Endothelial cell of umbilical vein (primary cell): ENCODE data around the gene TNFRSF19. TPM values are rescaled to one million over a fixed set of nuclear protein-coding genes. Genes with fewer than 3 reads are reported as not detected.

Experiments
- BruUV-seq: library from RNA; stranded (reverse); fragments of 400-500 nt; replicated peaks from 2 replicates; lab custom pipeline; 2021; lab: Mats Ljungman, UMichigan
- CTCF ChIA-PET: fragments of 300-600, 350-600 bp; sonication (Branson Sonifier 250); formaldehyde crosslinking; loops from one replicate; lab custom pipeline; 2021; ENCODE audit warnings: antibody characterized with exemption, inconsistent platforms; lab: Charles Lee
- POLR2A ChIA-PET: fragments of 300-600, 350-600 bp; sonication (Branson Sonifier 250); formaldehyde crosslinking; loops from one replicate; lab custom pipeline; 2021; ENCODE audit warnings: antibody characterized with exemption, inconsistent platforms; lab: Charles Lee
- DNase-seq: peaks from one replicate; pipeline ENCODE4 v3.0.0-alpha.2; 2011; ENCODE audit warnings: low read depth, low spot score
- FAIRE-seq: peaks from 2 replicates; lab custom pipeline; 2011; peaks lifted over from hg19 to GRCh38; lab: Jason Lieb, UNC
- H2AFZ ChIP-seq: 2 replicates; pipeline ENCODE4 v1.6.0; 2012; ENCODE audit warnings: low read depth, low read length, control low read depth, inconsistent platforms
- H3K27ac ChIP-seq: 2 replicates; pipeline ENCODE4 v1.5.1; 2011; ENCODE audit warnings: low read depth, mild to moderate bottlenecking, control low read depth, low read length, moderate library complexity; ENCODE audit not compliant: insufficient read depth
- H3K27me3 ChIP-seq, 2 experiments: 2 replicates each; pipeline versions ENCODE4 v1.6.0 to v1.6.1; 2011; ENCODE audit warnings: low read length in 2 of 2, mixed read lengths in 1 of 2; ENCODE audit not compliant: control insufficient read depth in 2 of 2, insufficient read depth in 2 of 2
- H3K36me3 ChIP-seq, 2 experiments: 2 replicates in 1 of 2; 3 replicates in 1 of 2; pipeline ENCODE4 v1.5.1; 2011; ENCODE audit warnings: low read length in 2 of 2, mild to moderate bottlenecking in 1 of 2, moderate library complexity in 1 of 2; ENCODE audit not compliant: control insufficient read depth in 2 of 2, insufficient read depth in 2 of 2; ENCODE audit errors: extremely low read depth in 1 of 2
- H3K4me1 ChIP-seq: 3 replicates; pipeline ENCODE4 v1.5.1; 2011; ENCODE audit warnings: mild to moderate bottlenecking, low read length; ENCODE audit not compliant: control insufficient read depth, insufficient read depth; ENCODE audit errors: extremely low read depth
- H3K4me2 ChIP-seq: 2 replicates; pipeline ENCODE4 v1.6.1; 2011; ENCODE audit warnings: low read length, control low read depth, mixed read lengths; ENCODE audit not compliant: insufficient read depth
- H3K4me3 ChIP-seq, 3 experiments: fragments of 200-600 bp in 1 of 3; sonication (generic), shearing (Covaris generic) in 1 of 3; replicated peaks in 1 of 3; 2 replicates each; pipeline ENCODE4 v1.5.1; 2011 to 2016; ENCODE audit warnings: control low read depth in 3 of 3, low read length in 3 of 3, mild to moderate bottlenecking in 2 of 3, inconsistent platforms in 1 of 3, low read depth in 1 of 3, moderate library complexity in 1 of 3; ENCODE audit not compliant: insufficient read depth in 1 of 3
- H3K79me2 ChIP-seq: 2 replicates; pipeline ENCODE4 v1.6.0; 2012; ENCODE audit warnings: low read length, inconsistent platforms; ENCODE audit not compliant: control insufficient read depth, insufficient read depth
- H3K9ac ChIP-seq: replicated peaks from 2 replicates; pipeline ENCODE3; 2011; ENCODE audit warnings: low read length, control low read depth; ENCODE audit not compliant: insufficient read depth; ENCODE audit errors: extremely low read depth
- H3K9me1 ChIP-seq: replicated peaks from 3 replicates; pipeline ENCODE4 v1.6.0; 2011; ENCODE audit warnings: mild to moderate bottlenecking, low read length; ENCODE audit not compliant: control insufficient read depth, insufficient read depth; ENCODE audit errors: extremely low read depth
- H3K9me3 ChIP-seq: replicated peaks from 2 replicates; pipeline ENCODE4 v1.5.1; 2012; ENCODE audit warnings: low read length, inconsistent platforms; ENCODE audit not compliant: control insufficient read depth, insufficient read depth
- H4K20me1 ChIP-seq: replicated peaks from 2 replicates; pipeline ENCODE3; 2011; ENCODE audit warnings: mild to moderate bottlenecking, low read length; ENCODE audit not compliant: control insufficient read depth, insufficient read depth; ENCODE audit errors: extremely low read depth
- EZH2 ChIP-seq: IDR thresholded peaks from 2 replicates; pipeline ENCODE4 v1.6.1; 2012; ENCODE audit warnings: borderline replicate concordance, low read depth, mild to moderate bottlenecking, moderate library complexity, low read length, inconsistent platforms; ENCODE audit not compliant: severe bottlenecking
- FOS ChIP-seq: IDR thresholded peaks from 2 replicates; pipeline ENCODE4 v1.6.1; 2011; ENCODE audit warnings: mild to moderate bottlenecking, low read length, moderate library complexity, borderline replicate concordance; ENCODE audit not compliant: insufficient read depth
- GATA2 ChIP-seq: IDR thresholded peaks from 2 replicates; pipeline ENCODE4 v1.7.0; 2011; ENCODE audit warnings: low read depth, mild to moderate bottlenecking, moderate library complexity, mixed read lengths, low read length; ENCODE audit not compliant: insufficient read length, insufficient read depth
- JUN ChIP-seq: IDR thresholded peaks from 2 replicates; pipeline ENCODE4 v1.6.1; 2011; ENCODE audit warnings: borderline replicate concordance, low read depth; ENCODE audit not compliant: insufficient read length, insufficient read depth
- MYC ChIP-seq: IDR thresholded peaks from one replicate; pipeline ENCODE4 v1.6.1; 2011; ENCODE audit warnings: mild to moderate bottlenecking, low read depth, low read length
- POLR2A ChIP-seq: IDR thresholded peaks from 2 replicates; pipeline ENCODE4 v1.6.1; 2012; ENCODE audit warnings: low read depth, mild to moderate bottlenecking, control low read depth, low read length
- POLR2AphosphoS5 ChIP-seq: IDR thresholded peaks from 2 replicates; pipeline ENCODE4 v1.6.1; 2012; ENCODE audit warnings: low read depth, mild to moderate bottlenecking, control low read depth, low read length, moderate library complexity; ENCODE audit not compliant: insufficient read depth
- dilution Hi-C: fragments of 300-500 bp; cut with MboI; formaldehyde crosslinking; loops from one replicate; pipeline ENCODE4 v1.15.0; 2019; ENCODE audit warnings: low sequenced_read_pairs; ENCODE audit not compliant: extremely low pct_ligation_motif_present
- intact Hi-C: fragments of 100-400 bp; cut with micrococcal nuclease; formaldehyde crosslinking; loops from one replicate; pipeline ENCODE4 v1.10.0; 2022
- polyA plus RNA-seq, 4 experiments: library from polyadenylated mRNA; depleted of rRNA in 3 of 4; stranded (reverse) in 3 of 4; unstranded in 1 of 4; fragments of >200 nt; gene quantifications; 2 replicates each; pipeline versions ENCODE4 v1.2.1 to v1.2.3, GENCODE V29; 2011 to 2012; ENCODE audit warnings: missing spikeins in 1 of 4
- total RNA-seq: library from RNA; stranded (reverse); gene quantifications from 2 replicates; pipeline ENCODE4 v1.2.3, GENCODE V29; 2021
- TF ChIP-seq, protein P1 (sequence below), 2 donors: IDR thresholded peaks; 1 replicate in 1 of 2; 2 replicates in 1 of 2; pipeline ENCODE4 v1.5.1; 2011; ENCODE audit warnings: low read length in 2 of 2, mild to moderate bottlenecking in 2 of 2, moderate library complexity in 2 of 2, control low read depth in 1 of 2, inconsistent platforms in 1 of 2, low read depth in 1 of 2; ENCODE audit not compliant: insufficient read depth in 1 of 2; ENCODE audit errors: extremely low read depth in 1 of 2
- TF ChIP-seq, protein P2 (sequence below): IDR thresholded peaks from 2 replicates; pipeline ENCODE4 v1.6.1; 2011; ENCODE audit not compliant: insufficient read depth, insufficient read length

TNFRSF19 gene
- total and polyA plus RNA-seq, 2 donors (not counting 3 experiments of a cell fraction or from before 2014, with no cell fraction given) = 0.23 to 0.29 TPM

DNA sequence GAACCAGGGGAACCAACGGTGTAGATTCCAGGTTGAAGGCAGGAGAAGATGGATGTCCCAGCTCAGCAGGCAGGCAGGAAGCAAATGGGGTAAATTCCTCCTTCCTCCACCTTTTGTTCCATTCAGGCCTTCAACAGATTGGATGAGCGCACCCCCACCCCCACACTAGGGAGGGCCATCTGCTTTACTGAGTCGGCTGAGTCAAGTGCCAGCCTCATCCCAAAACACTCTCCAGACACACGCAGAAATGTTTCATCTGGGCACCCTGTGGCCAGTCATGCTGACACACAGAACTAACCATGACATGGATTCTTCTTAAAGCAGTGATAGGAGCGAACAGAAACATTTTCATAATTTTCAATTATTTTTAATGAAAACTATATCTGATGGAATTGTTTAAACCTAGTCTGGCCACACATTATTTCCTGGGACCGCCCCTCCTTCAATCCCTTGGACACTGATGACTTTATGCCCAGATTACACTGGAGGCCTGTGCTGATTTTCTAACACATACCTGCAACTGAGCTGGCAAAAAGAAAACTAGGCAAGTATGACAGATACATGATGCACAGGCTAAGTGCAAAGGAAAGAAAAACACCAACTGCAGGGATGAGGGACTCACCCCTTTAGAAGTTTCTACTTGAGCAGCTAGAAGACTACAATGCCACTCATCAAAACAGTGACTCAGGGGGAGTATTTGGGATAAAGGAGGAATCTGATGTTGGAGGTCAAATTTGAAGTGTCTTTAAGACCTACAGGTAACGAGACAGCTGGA lies 154.2 kb downstream of the TNFRSF19 start:
- H3K4me2 ChIP-seq = no peak overlapping the region
- TF ChIP-seq GATA2 (no peak), FOS (no peak), POLR2A (no peak), EZH2 (no peak), MYC (no peak), JUN (no peak), POLR2AphosphoS5 (no peak)
- TF ChIP-seq, protein P1, sequence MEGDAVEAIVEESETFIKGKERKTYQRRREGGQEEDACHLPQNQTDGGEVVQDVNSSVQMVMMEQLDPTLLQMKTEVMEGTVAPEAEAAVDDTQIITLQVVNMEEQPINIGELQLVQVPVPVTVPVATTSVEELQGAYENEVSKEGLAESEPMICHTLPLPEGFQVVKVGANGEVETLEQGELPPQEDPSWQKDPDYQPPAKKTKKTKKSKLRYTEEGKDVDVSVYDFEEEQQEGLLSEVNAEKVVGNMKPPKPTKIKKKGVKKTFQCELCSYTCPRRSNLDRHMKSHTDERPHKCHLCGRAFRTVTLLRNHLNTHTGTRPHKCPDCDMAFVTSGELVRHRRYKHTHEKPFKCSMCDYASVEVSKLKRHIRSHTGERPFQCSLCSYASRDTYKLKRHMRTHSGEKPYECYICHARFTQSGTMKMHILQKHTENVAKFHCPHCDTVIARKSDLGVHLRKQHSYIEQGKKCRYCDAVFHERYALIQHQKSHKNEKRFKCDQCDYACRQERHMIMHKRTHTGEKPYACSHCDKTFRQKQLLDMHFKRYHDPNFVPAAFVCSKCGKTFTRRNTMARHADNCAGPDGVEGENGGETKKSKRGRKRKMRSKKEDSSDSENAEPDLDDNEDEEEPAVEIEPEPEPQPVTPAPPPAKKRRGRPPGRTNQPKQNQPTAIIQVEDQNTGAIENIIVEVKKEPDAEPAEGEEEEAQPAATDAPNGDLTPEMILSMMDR (IDR thresholded peaks at IDR 0.05; ENCODE audit: extremely low read depth in 1 of 2, insufficient read depth in 1 of 2, low read depth in 1 of 2, low read length in 2 of 2) = no peak
- TF ChIP-seq, protein P2, sequence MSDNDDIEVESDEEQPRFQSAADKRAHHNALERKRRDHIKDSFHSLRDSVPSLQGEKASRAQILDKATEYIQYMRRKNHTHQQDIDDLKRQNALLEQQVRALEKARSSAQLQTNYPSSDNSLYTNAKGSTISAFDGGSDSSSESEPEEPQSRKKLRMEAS = no peak
- ChIA-PET CTCF (interaction anchor here (0.9 kb wide), 1 partner anchor 17 kb away, joined by 4 read pairs; no protein-coding TSS in a partner anchor), POLR2A (no interaction called here)
- no TSS peak for BruUV-seq
- no peaks in the 10 kb centered on the region for H3K79me2 ChIP-seq
- no peaks in the 10 kb centered on the region for H3K27me3 ChIP-seq
- no peaks in the 10 kb centered on the region for H3K4me1 ChIP-seq
- H3K9me1 ChIP-seq = no peaks in the 10 kb centered on the region
- no peaks in the 10 kb centered on the region for H3K36me3 ChIP-seq
- intact Hi-C loops = no loop called here
- H3K4me3 ChIP-seq = no peak overlapping the region
- dilution Hi-C loops = no loop called here
- H4K20me1 ChIP-seq = no peaks in the 10 kb centered on the region
- FAIRE-seq (no peak), DNase-seq (no peak)
- H3K27ac ChIP-seq = no peak overlapping the region
- no peaks in the 10 kb centered on the region for H3K9me3 ChIP-seq
- no peak overlapping the region for H3K9ac ChIP-seq
- H2AFZ ChIP-seq = no peak overlapping the region

Other genes starting within 250 kb of the TNFRSF19 start
- 72.7 and 73.1 TPM in 2 replicates for gene SACS, start 136.7 kb upstream of the TNFRSF19 start, total RNA-seq
- 13.6 and 14.8 TPM in 2 replicates for gene SACS, start 136.7 kb upstream of the TNFRSF19 start, polyA plus RNA-seq